LNCAP (cell line): Measurements from ENCODE around the gene MAU2.

Experiments
- CTCF ChIP-seq: fragments of 450-650 bp; IDR thresholded peaks from 2 replicates; pipeline ENCODE4 v1.5.1; 2017; ENCODE audit warnings: mild to moderate bottlenecking

MAU2 gene

GRCh38 chr19:19334063-19334988, 13.7 kb downstream of the MAU2 start:
- TF ChIP-seq CTCF = no peak

- TF ChIP-seq CTCF = no peak
Measured at GRCh38 chr19:19334989-19335344, 14.3 kb downstream of the MAU2 start.

- TF ChIP-seq CTCF = no peak
Measured at GRCh38 chr19:19335408-19336158, 15.0 kb downstream of the MAU2 start.

- TF ChIP-seq CTCF = no peak
Measured at GRCh38 chr19:19336597-19336996, 16.0 kb downstream of the MAU2 start.

- no peak for TF ChIP-seq CTCF
Measured at GRCh38 chr19:19337120-19337519, 16.5 kb downstream of the MAU2 start.

- no peak for TF ChIP-seq CTCF
Measured at GRCh38 chr19:19338082-19338481, 17.5 kb downstream of the MAU2 start.

- TF ChIP-seq CTCF = no peak
Measured at GRCh38 chr19:19341026-19341425, 20.4 kb downstream of the MAU2 start.
